MM.1S (cell line): ENCODE results near the gene USB1.

Experiments used
- DNase-seq: peaks from one replicate; pipeline ENCODE4 v3.0.0-alpha.2; 2015
- H2AFZ ChIP-seq: fragments of 300-600 bp; sonication (generic); 2 replicates; pipeline ENCODE4 v1.6.0; 2016; ENCODE audit warnings: antibody characterized with exemption, low read length
- H3F3A ChIP-seq: fragments of 300-600 bp; sonication (generic); 2 replicates; pipeline ENCODE4 v1.6.1; 2016; ENCODE audit warnings: mild to moderate bottlenecking, antibody characterized with exemption, low read length, moderate library complexity, mixed read lengths; ENCODE audit not compliant: insufficient read depth
- H3K27ac ChIP-seq: fragments of 300-600 bp; sonication (generic); 2 replicates; pipeline ENCODE4 v1.5.1; 2016; ENCODE audit warnings: mild to moderate bottlenecking, low read length
- H3K27me3 ChIP-seq: fragments of 300-600 bp; sonication (generic); replicated peaks from 2 replicates; pipeline ENCODE4 v1.6.0; 2016; ENCODE audit warnings: low read length; ENCODE audit not compliant: insufficient read depth
- H3K36me3 ChIP-seq: fragments of 300-600 bp; sonication (generic); replicated peaks from 2 replicates; pipeline ENCODE4 v1.6.1; 2016; ENCODE audit warnings: mild to moderate bottlenecking, low read length, mixed read lengths; ENCODE audit not compliant: insufficient read depth
- H3K4me1 ChIP-seq: fragments of 300-600 bp; sonication (generic); 2 replicates; pipeline ENCODE4 v1.6.1; 2016; ENCODE audit warnings: low read length, mixed read lengths
- H3K4me2 ChIP-seq: fragments of 300-600 bp; sonication (generic); 2 replicates; pipeline ENCODE4 v1.6.0; 2016; ENCODE audit warnings: low read depth, low read length
- H3K4me3 ChIP-seq: fragments of 300-600 bp; sonication (generic); 2 replicates; pipeline ENCODE4 v1.5.1; 2016; ENCODE audit warnings: low read length, mixed read lengths
- H3K79me2 ChIP-seq: fragments of 300-600 bp; sonication (generic); 2 replicates; pipeline ENCODE4 v1.6.1; 2016; ENCODE audit warnings: mixed run types, low read length, mixed read lengths
- H3K9ac ChIP-seq: fragments of 300-600 bp; sonication (generic); 2 replicates; pipeline ENCODE4 v1.6.1; 2016; ENCODE audit warnings: low read length, mixed read lengths
- H3K9me2 ChIP-seq: fragments of 300-600 bp; sonication (generic); replicated peaks from 2 replicates; pipeline ENCODE4 v1.6.1; 2016; ENCODE audit warnings: mild to moderate bottlenecking, low read length, mixed read lengths; ENCODE audit not compliant: insufficient read depth
- H3K9me3 ChIP-seq: fragments of 300-600 bp; sonication (generic); replicated peaks from 2 replicates; pipeline ENCODE4 v1.6.1; 2016; ENCODE audit warnings: mild to moderate bottlenecking, low read length, mixed read lengths; ENCODE audit not compliant: insufficient read depth
- H4K20me1 ChIP-seq: fragments of 300-600 bp; sonication (generic); 2 replicates; pipeline ENCODE4 v1.6.1; 2016; ENCODE audit warnings: mild to moderate bottlenecking, low read length, moderate library complexity, mixed read lengths; ENCODE audit not compliant: insufficient read depth
- EZH2 ChIP-seq: fragments of 300-600 bp; sonication (generic); optimal IDR thresholded peaks from 2 replicates; pipeline ENCODE3; 2017; ENCODE audit warnings: low read depth, mild to moderate bottlenecking, antibody characterized with exemption, low read length, mixed read lengths
- EZH2phosphoT487 ChIP-seq: fragments of 300-600 bp; sonication (generic); IDR thresholded peaks from 2 replicates; pipeline ENCODE4 v1.6.1; 2018; ENCODE audit warnings: antibody characterized with exemption, low read length
- TF ChIP-seq, protein P1 (sequence below): fragments of 300-600 bp; sonication (generic); IDR thresholded peaks from 2 replicates; pipeline ENCODE4 v1.5.1; 2016; ENCODE audit warnings: antibody characterized with exemption, low read length, mixed read lengths

USB1 gene

DNA sequence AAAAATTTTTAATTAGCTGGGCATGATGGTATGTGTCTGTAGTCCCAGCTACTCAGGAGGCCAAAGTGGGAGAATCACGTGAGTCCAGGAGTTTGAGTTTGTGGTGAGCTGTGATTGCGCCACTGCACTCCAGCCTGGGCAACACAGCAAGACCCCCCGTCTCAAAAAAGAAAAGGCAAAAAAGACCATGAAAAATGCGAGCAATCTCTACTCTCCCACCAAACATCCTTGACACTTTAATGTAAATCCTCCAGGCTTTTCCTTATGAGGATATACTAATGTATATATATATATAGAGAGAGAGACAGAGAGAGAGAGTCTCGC, 52.4 kb downstream of the USB1 start:
- H3K4me3 ChIP-seq, result no peak overlapping the region
- TF ChIP-seq, protein P1, sequence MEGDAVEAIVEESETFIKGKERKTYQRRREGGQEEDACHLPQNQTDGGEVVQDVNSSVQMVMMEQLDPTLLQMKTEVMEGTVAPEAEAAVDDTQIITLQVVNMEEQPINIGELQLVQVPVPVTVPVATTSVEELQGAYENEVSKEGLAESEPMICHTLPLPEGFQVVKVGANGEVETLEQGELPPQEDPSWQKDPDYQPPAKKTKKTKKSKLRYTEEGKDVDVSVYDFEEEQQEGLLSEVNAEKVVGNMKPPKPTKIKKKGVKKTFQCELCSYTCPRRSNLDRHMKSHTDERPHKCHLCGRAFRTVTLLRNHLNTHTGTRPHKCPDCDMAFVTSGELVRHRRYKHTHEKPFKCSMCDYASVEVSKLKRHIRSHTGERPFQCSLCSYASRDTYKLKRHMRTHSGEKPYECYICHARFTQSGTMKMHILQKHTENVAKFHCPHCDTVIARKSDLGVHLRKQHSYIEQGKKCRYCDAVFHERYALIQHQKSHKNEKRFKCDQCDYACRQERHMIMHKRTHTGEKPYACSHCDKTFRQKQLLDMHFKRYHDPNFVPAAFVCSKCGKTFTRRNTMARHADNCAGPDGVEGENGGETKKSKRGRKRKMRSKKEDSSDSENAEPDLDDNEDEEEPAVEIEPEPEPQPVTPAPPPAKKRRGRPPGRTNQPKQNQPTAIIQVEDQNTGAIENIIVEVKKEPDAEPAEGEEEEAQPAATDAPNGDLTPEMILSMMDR, result no peak
- TF ChIP-seq EZH2phosphoT487 (no peak), EZH2 (no peak)

DNA sequence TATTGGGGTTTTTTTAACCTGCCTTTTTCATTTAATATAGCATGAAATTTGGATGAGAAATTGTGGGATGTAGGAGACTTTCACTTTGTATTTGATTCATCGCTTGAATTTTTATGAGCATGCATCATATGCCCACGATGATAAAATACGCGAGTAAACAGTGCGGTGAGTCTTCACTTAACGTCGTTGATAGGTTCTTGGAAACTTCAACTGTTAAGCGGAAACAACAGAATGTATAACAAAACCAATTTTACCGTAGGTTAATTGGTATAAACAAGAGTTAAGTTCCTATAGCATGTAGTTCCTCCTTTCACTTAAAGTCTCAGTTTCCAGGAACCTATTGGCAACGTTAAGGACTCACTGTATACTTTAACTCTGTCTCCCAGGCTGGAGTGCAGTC, 53.1 kb downstream of the USB1 start:
- H3K36me3 ChIP-seq, result no peaks in the 10 kb centered on the region
- H3K4me2 ChIP-seq, result no peak overlapping the region
- no peaks in the 10 kb centered on the region for H3F3A ChIP-seq
- H2AFZ ChIP-seq, result no peak overlapping the region
- H3K27me3 ChIP-seq, result no peaks in the 10 kb centered on the region; the same call in 1 of the 2 replicates
- no peaks in the 10 kb centered on the region for H3K4me1 ChIP-seq
- H3K27ac ChIP-seq, result no peak overlapping the region
- H3K9ac ChIP-seq, result no peak overlapping the region
- no peak for DNase-seq
- no peaks in the 10 kb centered on the region for H3K79me2 ChIP-seq
- H3K9me3 ChIP-seq, result no peaks in the 10 kb centered on the region
- H3K9me2 ChIP-seq, result no peaks in the 10 kb centered on the region
- TF ChIP-seq, protein P1, result no peak
- TF ChIP-seq EZH2phosphoT487 (no peak), EZH2 (no peak)
- H3K4me3 ChIP-seq, result no peak overlapping the region
- H4K20me1 ChIP-seq, result no peaks in the 10 kb centered on the region

More for the DNA sequence above, 52.4 kb downstream of the USB1 start:
- DNase-seq, result no peak
- Histone ChIP-seq H4K20me1 (no peaks in the 10 kb centered on the region), H2AFZ (no peak overlapping the region), H3K27me3 (no peaks in the 10 kb centered on the region; the same call in 1 of the 2 replicates), H3K9ac (no peak overlapping the region), H3K27ac (no peak overlapping the region), H3K4me2 (no peak overlapping the region), H3F3A (no peaks in the 10 kb centered on the region), H3K36me3 (no peaks in the 10 kb centered on the region), H3K9me3 (no peaks in the 10 kb centered on the region), H3K79me2 (no peaks in the 10 kb centered on the region), H3K9me2 (no peaks in the 10 kb centered on the region), H3K4me1 (no peaks in the 10 kb centered on the region)

DNA sequence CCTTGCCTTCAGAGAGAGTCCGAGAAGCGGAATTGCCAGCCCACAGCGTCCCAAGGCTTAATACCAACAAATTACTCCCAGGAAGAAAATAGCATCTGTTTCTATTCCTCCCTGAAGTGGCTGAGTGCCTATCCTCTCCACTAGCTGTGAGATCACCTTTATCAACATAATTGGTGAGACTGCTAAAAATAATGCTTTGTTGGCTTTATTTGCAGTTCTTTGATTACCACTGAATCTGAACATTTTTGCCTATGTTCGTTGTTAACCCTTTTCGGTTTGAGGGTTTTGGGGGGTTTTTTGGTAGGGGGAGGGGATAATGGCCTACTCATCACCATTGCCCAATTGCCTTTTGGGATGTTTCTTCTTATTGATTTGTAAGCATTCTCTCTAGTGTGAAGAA, 55.4 kb downstream of the USB1 start:
- DNase-seq, result no peak
- Histone ChIP-seq H3K4me1 (no peaks in the 10 kb centered on the region), H3K4me2 (no peak overlapping the region)

More for the DNA sequence above, 55.4 kb downstream of the USB1 start:
- no peaks in the 10 kb centered on the region for H3K9me2 ChIP-seq
- no peaks in the 10 kb centered on the region for H3K36me3 ChIP-seq
- H3K9ac ChIP-seq, result no peak overlapping the region
- TF ChIP-seq EZH2 (no peak), EZH2phosphoT487 (no peak)
- TF ChIP-seq, protein P1, result no peak
- no peaks in the 10 kb centered on the region for H3K9me3 ChIP-seq
- no peak overlapping the region for H3K4me3 ChIP-seq
- H3K27me3 ChIP-seq, result no peaks in the 10 kb centered on the region
- H4K20me1 ChIP-seq, result no peaks in the 10 kb centered on the region
- no peak overlapping the region for H3K27ac ChIP-seq
- H2AFZ ChIP-seq, result no peak overlapping the region
- H3F3A ChIP-seq, result no peaks in the 10 kb centered on the region
- no peaks in the 10 kb centered on the region for H3K79me2 ChIP-seq
